Esophagus (tissue), 2 donors: ENCODE measurements around the gene GSDMA. TPM values are rescaled to one million over a fixed set of nuclear protein-coding genes. Genes with fewer than 3 reads are reported as not detected.
"Not testable (repeated sequence)": the region's sequence is repeated elsewhere in the genome, so short reads cannot be mapped to it uniquely, and the experiment has no call there.

Experiments
- H3K27ac ChIP-seq, 2 donors: one replicate each; pipeline ENCODE4 v1.5.1; 2013; ENCODE audit warnings: low read depth in 2 of 2, mild to moderate bottlenecking in 2 of 2, inconsistent platforms in 1 of 2, low read length in 1 of 2, moderate library complexity in 1 of 2
- H3K27me3 ChIP-seq, 2 donors: one replicate each; pipeline ENCODE4 v1.6.1; 2013; ENCODE audit warnings: low read length in 2 of 2, control low read depth in 1 of 2, mild to moderate bottlenecking in 1 of 2; ENCODE audit not compliant: insufficient read depth in 2 of 2, control insufficient read depth in 1 of 2
- H3K36me3 ChIP-seq, 2 donors: one replicate each; pipeline ENCODE4 v1.6.1; 2013; ENCODE audit warnings: low read length in 1 of 2; ENCODE audit not compliant: control insufficient read depth in 2 of 2, insufficient read depth in 2 of 2
- H3K4me1 ChIP-seq, 2 donors: one replicate each; pipeline ENCODE4 v1.6.1; 2013; ENCODE audit warnings: low read length in 1 of 2; ENCODE audit not compliant: control insufficient read depth in 2 of 2, insufficient read depth in 2 of 2
- H3K4me3 ChIP-seq, 2 donors: one replicate each; pipeline ENCODE4 v1.5.1; 2013; ENCODE audit warnings: low read length in 2 of 2, mild to moderate bottlenecking in 2 of 2, low read depth in 1 of 2, moderate library complexity in 1 of 2
- H3K9me3 ChIP-seq, 2 donors: one replicate each; pipeline ENCODE4 v1.6.1; 2013; ENCODE audit warnings: mild to moderate bottlenecking in 2 of 2, low read depth in 1 of 2, low read length in 1 of 2, moderate library complexity in 1 of 2; ENCODE audit not compliant: control insufficient read depth in 2 of 2, insufficient read depth in 1 of 2
- WGBS, 2 donors: extraction: QIAGEN DNeasy Blood & Tissue Kit; methylation state at CpG; one replicate each; pipeline ENCODE4 v1.1.7; 2013; 5-methylcytosine and 5-hydroxymethylcytosine counted together
- polyA plus RNA-seq, 2 donors: library from polyadenylated mRNA; stranded (reverse); fragments of 200-250 nt; gene quantifications; one replicate each; pipeline ENCODE4 v1.2.3, GENCODE V29; 2013
- donor health status: healthy with polysubstance abuse.
- donor health status: Bipolar disorder and iron deficiency.

GSDMA gene
- polyA plus RNA-seq, 2 donors = 0.59 to 0.98 TPM

- H3K36me3 ChIP-seq = peaks cover 10 to 22% of the 10 kb centered on the region in 2 donors
- no peak overlapping the region for H3K27ac ChIP-seq
- no peaks in the 10 kb centered on the region for H3K27me3 ChIP-seq
- H3K4me3 ChIP-seq = peak overlapping the region; percentile 87 to 91
- H3K4me1 ChIP-seq = no peaks in the 10 kb centered on the region
- 17 to 20% methylated on average over 7 of the region's 7 CpGs for WGBS, 2 donors
- no peaks in the 10 kb centered on the region for H3K9me3 ChIP-seq
These were observed 19.1 kb downstream of the GSDMA start for GRCh38 chr17:39981766-39982375.

GRCh38 chr17:39988206-39988810, 25.5 kb downstream of the GSDMA start:
- Histone ChIP-seq H3K36me3 (peaks cover 34 to 60% of the 10 kb centered on the region in 2 donors), H3K27ac (no peak overlapping the region), H3K27me3 (no peaks in the 10 kb centered on the region), H3K9me3 (no peaks in the 10 kb centered on the region), H3K4me1 (no peaks in the 10 kb centered on the region), H3K4me3 (no peak overlapping the region)
- 88% methylated on average over 11 of the region's 11 CpGs for WGBS, 2 donors

- no peaks in the 10 kb centered on the region for H3K9me3 ChIP-seq
- no peak overlapping the region for H3K4me3 ChIP-seq
- H3K36me3 ChIP-seq = peaks cover 23 to 60% of the 10 kb centered on the region in 2 donors
- peak overlapping the region in 1 of 2 donors; percentile 5 for H3K27ac ChIP-seq
- H3K27me3 ChIP-seq = no peaks in the 10 kb centered on the region
- H3K4me1 ChIP-seq = peaks cover 2 to 8% of the 10 kb centered on the region in 2 donors
- 92 to 95% methylated on average over 11 of the region's 11 CpGs for WGBS, 2 donors
These were observed 31.6 kb downstream of the GSDMA start for GRCh38 chr17:39994448-39994847.

- peak overlapping the region in 1 of 2 donors; percentile 43 for H3K27ac ChIP-seq
- no peaks in the 10 kb centered on the region for H3K27me3 ChIP-seq
- WGBS, 2 donors = 54 to 64% methylated on average over 6 of the region's 6 CpGs
- no peak overlapping the region for H3K4me3 ChIP-seq
- H3K9me3 ChIP-seq = no peaks in the 10 kb centered on the region
- peaks cover 2 to 8% of the 10 kb centered on the region in 2 donors for H3K4me1 ChIP-seq
- H3K36me3 ChIP-seq = peaks cover 16 to 52% of the 10 kb centered on the region in 2 donors
These were observed 32.6 kb downstream of the GSDMA start for GRCh38 chr17:39995438-39995837.

- Histone ChIP-seq H3K4me3 (no peak overlapping the region), H3K4me1 (peaks cover 2 to 8% of the 10 kb centered on the region in 2 donors), H3K9me3 (no peaks in the 10 kb centered on the region), H3K36me3 (peaks cover 13 to 49% of the 10 kb centered on the region in 2 donors), H3K27ac (peak overlapping the region in 1 of 2 donors; percentile 1), H3K27me3 (no peaks in the 10 kb centered on the region)
- 75 to 79% methylated on average over 8 of the region's 8 CpGs for WGBS, 2 donors
These were observed 33.4 kb downstream of the GSDMA start for GRCh38 chr17:39996162-39996561.

- peaks cover 2 to 8% of the 10 kb centered on the region in 2 donors for H3K4me1 ChIP-seq
- H3K27me3 ChIP-seq = no peaks in the 10 kb centered on the region
- H3K9me3 ChIP-seq = no peaks in the 10 kb centered on the region
- peak overlapping the region in 1 of 2 donors; percentile 33 for H3K27ac ChIP-seq
- no peak overlapping the region for H3K4me3 ChIP-seq
- 50% methylated on average over 6 of the region's 6 CpGs for WGBS, 2 donors
- peaks cover 13 to 49% of the 10 kb centered on the region in 2 donors for H3K36me3 ChIP-seq
These were observed 34.0 kb downstream of the GSDMA start for GRCh38 chr17:39996800-39997199.

GRCh38 chr17:39997543-39997942, 34.7 kb downstream of the GSDMA start:
- Histone ChIP-seq H3K36me3 (peaks cover 8 to 44% of the 10 kb centered on the region in 2 donors), H3K9me3 (no peaks in the 10 kb centered on the region), H3K27ac (no peak overlapping the region), H3K4me3 (no peak overlapping the region), H3K27me3 (no peaks in the 10 kb centered on the region), H3K4me1 (peaks cover 2 to 8% of the 10 kb centered on the region in 2 donors)
- 71 to 77% methylated on average over 4 of the region's 4 CpGs for WGBS, 2 donors

GRCh38 chr17:39999067-39999466, 36.3 kb downstream of the GSDMA start:
- WGBS, 2 donors = 86 to 87% methylated on average over 4 of the region's 4 CpGs
- H3K4me1 ChIP-seq = peaks cover 2 to 8% of the 10 kb centered on the region in 2 donors
- H3K27ac ChIP-seq = no peak overlapping the region
- peaks cover 0 to 30% of the 10 kb centered on the region in 2 donors for H3K36me3 ChIP-seq
- no peaks in the 10 kb centered on the region for H3K9me3 ChIP-seq
- H3K4me3 ChIP-seq = no peak overlapping the region
- no peaks in the 10 kb centered on the region for H3K27me3 ChIP-seq

GRCh38 chr17:40000161-40000560, 37.4 kb downstream of the GSDMA start:
- WGBS, 2 donors = 87 to 91% methylated on average over 7 of the region's 7 CpGs
- Histone ChIP-seq H3K4me3 (no peak overlapping the region), H3K4me1 (peaks cover 2 to 8% of the 10 kb centered on the region in 2 donors), H3K36me3 (peaks cover 0 to 21% of the 10 kb centered on the region in 2 donors), H3K27ac (no peak overlapping the region), H3K27me3 (no peaks in the 10 kb centered on the region), H3K9me3 (no peaks in the 10 kb centered on the region)

GRCh38 chr17:40001335-40001734, 38.5 kb downstream of the GSDMA start:
- H3K27me3 ChIP-seq, H3K4me3 ChIP-seq, H3K4me1 ChIP-seq, H3K9me3 ChIP-seq, H3K27ac ChIP-seq: not testable (repeated sequence)
- peaks cover 0 to 12% of the 10 kb centered on the region in 2 donors for H3K36me3 ChIP-seq
- WGBS, 2 donors = 81 to 92% methylated on average over 8 of the region's 8 CpGs
